Limb (tissue), 2 donors: ENCODE results near the gene JPT2.
A peak's percentile ranks its signal among the peaks of the same experiment; 100 is the strongest.

Experiments used
- DNase-seq, 2 donors: peaks; one replicate each; pipeline ENCODE4 v3.0.0-alpha.2; 2016; ENCODE audit errors: extremely low spot score in 2 of 2

JPT2 gene

DNA sequence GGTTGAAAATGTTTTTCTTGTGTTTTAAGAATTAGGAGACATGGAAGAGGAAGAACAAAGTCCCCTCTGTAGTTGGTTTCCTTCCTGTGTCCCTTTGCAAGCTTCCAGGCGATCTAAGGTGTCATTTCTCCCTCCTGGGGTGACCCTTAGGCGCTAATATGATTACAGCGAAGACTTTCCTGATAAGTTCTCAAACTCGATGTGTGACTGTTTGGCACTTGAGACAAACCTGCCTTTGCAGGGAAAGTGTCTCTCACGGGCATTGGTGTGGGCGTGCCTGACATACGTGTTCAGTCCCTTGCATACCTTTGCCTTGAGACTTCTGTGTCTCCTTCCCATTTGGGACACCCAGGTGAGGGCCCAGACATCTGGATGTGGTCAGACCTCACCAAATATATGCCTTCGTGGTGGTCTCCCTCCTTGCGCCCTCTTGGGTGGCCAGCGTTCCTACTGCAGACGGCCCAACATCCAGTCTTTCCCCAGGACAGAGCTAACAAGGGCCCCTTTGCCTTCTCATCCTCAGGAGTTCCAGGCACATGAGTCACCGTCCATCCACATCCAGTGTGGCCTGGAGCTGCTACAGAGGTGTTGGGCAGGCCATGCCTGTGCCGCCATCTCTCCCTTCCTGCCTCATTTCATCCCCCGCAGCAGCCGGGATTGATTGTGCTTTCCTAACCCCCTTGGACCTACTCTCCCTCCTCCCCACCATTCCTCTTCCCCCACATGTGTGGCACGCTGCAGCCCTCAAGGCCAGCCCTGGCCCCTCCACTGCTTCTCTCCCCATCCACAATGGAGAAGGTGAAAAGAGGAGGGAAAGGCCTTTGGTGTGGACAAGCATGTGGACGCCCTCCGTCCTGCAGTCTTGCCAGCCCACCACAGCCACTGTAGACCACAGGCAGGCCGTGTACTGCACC, 3.1 kb upstream of the JPT2 start:
- no peak for DNase-seq

DNA sequence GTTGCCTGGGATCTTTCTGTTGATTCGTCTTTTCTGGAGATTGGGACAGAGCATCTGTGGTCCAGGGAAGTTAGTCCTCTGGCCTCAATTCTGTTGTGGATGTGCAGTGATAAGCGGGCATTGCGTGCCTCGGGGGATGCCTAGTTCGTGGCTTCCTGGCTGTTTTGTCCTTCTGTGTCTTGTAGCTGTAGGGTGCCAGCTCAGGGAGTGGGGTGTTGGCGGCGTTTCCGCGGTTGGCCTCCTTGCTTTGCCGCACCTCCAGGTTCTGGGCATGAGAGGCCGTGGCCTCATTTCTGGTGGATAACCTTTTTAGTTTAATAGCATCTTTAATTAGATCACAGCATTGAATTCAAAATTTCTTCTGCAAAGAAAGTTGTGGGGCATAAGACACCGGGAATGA, 1.4 kb upstream of the JPT2 start:
- no peak for DNase-seq

DNA sequence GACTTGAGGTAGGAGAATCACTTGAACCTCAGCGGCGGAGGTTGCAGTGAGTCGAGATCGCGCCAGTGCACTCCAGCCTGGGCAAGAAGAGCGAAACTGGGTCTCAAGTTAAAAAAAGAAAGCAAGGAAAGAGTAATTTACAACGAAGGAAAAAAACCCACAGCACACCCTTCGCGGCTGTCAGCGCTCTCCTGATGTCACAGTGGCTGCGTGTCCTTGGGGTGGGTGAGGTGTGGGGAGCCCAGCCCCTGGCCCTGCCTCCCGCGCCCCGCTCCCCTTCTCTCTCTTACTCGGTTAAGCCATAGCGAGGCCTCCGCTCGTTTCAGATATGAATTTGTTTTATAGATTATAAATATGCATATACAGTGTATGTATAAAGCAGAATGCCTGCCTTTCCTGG, 740 bp upstream of the JPT2 start:
- no peak for DNase-seq

DNA sequence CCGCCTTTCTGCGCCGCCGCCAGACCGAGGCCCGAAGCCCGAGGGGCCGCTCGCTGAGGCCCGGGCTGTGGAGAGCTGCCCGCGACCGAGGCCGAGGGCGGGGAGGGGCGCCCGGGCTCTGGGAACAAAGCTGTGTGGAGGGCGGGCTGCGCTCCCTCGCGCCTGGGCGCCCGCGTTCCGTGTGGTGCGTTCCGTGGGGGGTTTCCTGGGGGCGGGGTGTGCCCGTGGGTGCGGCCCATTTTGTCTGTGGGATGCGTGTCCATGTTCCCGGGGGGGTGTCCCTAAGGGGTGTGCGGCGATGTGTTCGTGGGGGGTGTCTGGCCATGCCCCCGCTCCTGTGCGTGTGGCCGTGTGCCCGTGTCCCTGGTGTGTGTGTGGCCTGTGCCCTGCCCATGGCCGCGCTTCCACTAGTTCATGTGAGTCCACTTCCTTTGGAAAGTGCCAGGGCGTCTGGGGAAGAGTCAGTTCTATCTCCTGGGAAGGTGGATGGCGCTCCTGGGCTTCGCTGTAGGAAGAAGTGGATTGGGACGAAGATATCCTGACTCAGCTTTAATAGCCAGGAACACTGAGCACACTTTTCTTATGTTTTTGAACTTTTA, 520 bp downstream of the JPT2 start:
- DNase-seq: no peak

DNA sequence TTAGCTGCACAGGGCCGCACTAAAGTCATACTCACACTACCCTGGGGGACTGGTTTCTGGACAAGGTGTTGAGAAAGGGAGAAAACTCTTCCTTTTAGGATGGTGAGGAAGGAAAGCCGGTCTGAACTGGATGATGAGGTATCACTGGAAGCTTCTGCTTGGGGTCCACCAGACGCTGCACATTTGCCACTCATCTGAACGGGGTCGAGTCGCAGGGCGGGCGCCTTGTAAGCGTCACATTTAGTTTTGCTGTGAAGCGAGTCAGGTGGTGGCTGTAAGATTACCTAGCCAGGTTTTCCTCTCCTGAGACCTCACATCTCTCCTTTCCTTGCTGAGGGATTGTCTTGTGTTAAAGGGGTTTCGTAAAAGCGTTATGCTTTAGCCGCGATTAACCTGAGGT, 2.3 kb downstream of the JPT2 start:
- DNase-seq: no peak

DNA sequence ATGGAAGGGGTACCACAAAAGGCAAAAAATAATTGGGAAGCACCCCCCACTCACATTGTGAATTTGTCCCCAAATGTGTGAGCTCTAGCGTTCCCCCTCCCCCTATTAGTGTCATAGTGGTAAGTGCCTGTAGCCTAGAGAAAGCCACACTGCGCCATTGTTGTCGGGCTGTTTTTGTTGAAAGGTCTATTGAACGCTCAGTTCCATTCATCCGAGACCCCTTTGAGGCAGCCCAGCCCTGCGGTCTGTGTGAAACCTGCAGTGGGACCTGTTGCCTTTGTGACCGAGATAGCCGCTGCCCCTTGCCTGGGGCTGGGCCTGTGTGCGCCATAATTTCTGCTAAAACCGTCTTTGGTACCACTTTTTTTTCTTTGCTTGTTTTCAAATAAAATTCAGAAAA, 3.0 kb downstream of the JPT2 start:
- DNase-seq: no peak

DNA sequence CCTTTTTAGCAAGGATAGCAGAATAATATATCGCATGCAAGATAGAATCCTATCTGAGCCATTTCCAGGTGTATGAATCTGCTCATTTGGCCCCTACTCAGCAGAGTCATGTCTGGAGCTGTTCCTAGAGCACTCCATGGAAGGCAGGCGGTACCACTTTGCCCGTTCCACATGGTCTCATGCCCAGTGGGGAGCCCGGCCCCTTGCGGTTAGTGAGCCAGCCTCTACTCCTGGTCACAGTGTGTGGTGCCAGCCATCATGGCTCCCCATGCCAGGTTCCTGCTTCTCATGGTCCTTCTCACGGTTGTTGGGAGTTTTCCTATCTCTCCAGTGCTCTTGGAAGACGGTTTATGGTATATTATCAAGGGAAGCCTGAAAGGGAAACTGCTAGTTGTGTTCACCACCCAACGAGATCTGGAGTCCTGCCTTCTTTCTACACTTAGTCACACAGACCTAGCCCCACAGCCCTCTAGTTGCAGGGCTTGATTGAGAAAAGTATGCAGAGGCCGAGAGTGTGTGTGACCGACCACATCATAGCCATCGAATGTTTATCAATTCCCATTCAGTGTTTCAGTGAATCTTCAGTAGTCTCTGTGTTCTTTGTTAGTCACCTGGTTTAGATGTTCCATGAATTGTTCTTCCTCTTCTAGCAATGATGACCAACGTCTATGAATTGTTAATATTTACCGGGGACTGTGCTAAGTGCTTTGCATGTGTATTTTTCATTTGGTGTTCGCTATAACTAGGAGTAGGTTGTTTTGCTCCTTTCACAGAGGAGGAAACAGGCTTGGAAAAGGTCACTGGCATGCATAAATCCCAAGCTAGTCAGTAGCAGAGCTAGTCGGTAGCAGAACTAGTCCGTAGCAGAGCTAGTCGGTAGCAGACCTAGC, 9.6 kb downstream of the JPT2 start:
- DNase-seq: no peak

DNA sequence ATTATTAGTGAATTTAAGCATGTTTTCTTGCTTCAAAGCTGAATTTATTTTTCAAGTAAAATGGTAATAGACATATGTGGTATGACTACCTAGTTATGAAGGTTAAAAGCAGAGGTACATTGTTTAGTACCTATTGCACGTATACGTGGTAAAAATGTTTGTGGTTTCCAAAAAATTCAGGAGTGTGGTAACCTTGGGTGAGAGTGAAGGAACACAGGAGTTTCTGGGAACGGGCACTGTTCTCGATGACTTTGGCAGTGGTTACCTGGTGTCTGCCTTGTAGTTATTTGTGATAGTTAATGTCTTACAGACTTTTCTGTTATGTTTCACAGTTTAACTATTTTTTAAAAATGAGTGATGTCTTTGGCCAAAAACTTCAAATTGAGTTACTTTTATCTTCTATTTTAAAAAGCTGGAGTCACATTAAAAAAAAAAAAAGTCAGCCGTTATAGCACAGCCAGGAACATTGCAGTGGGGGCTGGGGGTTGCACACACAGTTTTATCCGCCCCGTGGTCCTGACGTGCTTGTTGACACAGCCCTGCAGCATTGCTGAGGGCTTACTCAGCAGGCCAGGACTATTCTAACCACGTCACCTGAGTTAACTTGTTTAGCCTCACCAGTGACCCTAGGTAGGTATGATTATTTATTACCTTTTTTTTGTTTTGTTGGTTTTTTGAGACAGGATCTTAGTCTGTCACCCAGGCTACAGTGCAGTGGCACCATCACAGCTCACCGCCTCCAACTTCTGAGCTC, 10.9 kb downstream of the JPT2 start:
- no peak for DNase-seq

DNA sequence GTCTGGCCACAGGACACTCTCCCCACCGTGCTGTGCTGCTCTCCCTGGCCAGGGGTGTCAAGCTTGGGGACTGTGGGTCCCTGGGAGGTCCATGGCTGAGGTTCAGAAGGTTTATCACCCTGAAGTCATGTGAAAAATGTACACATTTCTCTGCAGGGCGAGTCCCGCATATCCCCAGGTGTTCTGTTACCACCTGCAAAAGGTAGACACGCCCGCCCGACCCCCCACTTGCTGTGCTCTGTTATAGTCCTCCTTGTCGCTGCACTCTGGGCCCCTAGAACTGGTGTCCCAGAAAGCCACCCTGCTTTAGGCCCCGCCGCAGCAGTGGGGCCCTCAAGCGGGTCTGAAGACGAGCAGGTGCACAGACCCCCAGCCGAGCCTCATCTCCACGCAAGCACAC, 11.8 kb downstream of the JPT2 start:
- no peak for DNase-seq

DNA sequence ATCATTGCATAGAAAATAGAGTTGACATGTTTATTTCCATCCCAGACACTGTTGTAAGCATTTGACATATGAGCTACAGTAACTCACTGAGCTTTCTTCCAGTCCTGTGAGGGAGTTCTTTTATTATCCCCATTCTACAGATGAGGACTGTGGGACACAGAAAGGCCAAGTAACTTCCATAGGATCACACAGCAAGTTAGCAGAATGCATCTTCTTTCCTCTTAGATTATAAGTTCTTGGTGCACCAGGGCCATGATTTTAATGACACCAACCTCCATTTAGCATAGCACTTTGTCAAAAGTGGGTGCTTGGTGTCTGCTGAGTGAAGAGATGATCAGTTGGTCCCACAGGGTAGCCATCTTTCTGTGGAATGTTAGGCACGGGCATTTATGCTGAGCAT, 12.7 kb downstream of the JPT2 start:
- no peak for DNase-seq

DNA sequence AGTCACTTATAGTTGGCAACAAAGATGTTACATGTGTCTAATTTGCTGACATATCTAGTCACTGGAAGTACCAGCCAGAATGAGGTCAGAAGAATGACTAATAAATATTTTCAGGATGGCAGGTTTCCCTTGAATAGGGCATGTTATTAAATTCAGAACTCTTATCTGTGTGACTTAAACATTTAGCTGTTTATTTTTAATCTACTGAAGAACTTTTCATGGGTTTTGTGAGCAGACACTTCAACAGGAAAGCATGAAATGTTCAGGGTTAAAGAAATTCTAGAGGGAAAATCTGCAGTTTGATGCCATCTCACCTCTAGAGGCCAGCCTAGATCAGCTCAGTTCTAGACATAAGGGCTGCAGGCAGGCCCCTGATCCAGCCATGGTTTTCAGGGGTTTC, 13.2 kb downstream of the JPT2 start:
- DNase-seq: no peak

DNA sequence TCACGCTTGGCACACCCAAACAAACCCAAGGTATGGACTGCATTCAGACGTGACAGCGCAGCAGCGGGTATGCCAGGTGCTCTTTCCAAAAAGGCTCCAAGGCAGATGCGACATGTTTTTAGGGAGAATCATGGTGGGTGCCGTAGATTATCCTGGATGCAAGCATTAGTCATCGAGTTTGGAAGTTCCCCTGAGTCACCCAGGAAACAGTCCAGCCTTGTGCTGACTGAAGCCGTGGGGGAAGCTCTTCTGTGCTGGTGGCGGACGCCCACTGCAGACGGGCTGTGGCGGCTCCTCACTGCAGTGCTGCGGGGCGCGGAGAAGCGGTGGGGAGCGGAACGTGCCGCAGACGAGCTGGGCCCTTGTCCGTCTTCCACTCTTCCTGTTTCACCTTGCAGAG, 13.9 kb downstream of the JPT2 start:
- no peak for DNase-seq

DNA sequence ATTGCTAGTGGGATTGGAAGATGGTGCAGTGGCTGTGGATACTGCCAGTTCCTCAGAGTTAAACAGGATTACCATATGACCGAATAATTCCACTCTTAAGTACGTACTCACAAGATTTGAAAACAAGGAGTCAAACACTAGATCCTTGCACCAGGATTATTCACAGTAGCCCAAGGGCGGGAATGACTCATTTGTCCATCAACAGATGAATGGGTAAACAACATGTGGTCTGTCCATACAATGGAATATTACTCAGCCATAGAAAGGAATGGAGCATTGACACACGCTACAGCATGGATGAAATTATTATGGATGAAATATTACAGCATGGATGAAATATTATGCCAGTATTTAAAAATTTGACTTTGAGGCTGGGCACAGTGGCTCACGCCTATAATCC, 18.8 kb downstream of the JPT2 start:
- no peak for DNase-seq

DNA sequence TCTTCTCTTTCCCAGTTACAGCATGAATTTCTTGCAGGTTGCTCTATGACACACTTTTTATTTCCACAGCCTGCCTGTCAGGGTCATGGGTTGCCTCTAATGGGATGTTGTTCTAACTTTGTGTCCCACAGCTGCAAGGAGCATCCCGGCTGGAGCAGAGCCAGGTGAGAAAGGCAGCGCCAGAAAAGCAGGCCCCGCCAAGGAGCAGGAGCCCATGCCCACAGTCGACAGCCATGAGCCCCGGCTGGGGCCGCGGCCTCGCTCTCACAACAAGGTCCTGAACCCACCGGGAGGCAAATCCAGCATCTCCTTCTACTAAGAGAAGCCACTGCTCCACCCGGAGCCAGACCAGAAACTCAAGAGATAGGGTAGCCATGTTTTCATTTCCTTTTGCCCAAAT, 20.6 kb downstream of the JPT2 start:
- no peak for DNase-seq

DNA sequence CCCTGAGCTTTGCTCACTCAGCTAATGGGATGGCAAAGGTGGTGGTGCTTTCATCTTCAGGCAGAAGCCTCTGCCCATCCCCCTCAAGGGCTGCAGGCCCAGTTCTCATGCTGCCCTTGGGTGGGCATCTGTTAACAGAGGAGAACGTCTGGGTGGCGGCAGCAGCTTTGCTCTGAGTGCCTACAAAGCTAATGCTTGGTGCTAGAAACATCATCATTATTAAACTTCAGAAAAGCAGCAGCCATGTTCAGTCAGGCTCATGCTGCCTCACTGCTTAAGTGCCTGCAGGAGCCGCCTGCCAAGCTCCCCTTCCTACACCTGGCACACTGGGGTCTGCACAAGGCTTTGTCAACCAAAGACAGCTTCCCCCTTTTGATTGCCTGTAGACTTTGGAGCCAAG, 22.2 kb downstream of the JPT2 start:
- DNase-seq: no peak

DNA sequence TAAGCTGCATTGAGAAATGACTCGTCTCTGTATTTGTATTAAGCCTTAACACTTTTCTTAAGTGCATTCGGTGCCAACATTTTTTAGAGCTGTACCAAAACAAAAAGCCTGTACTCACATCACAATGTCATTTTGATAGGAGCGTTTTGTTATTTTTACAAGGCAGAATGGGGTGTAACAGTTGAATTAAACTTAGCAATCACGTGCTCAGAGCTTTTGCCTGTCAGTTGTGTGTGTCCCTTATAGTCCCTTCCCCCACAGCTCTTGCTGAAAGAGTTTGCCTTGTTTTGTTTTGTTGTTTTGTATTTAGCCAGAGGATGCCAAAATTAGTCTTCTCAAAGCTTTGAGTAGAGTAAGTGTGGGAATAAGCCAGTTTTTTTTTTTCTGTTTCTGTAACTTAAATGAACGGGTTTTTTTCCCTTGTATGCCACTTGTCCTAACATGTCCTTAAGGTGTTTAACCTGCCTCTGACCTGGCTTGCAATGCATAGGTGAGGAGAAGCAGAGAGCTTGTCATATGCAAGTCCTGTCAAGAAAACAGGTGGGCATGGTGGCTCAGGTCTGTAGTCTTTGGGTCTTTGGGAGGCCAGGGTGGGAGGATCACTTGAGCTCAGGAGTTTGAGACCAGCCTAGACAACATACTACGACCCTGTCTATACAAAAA, 23.3 kb downstream of the JPT2 start:
- DNase-seq: no peak

DNA sequence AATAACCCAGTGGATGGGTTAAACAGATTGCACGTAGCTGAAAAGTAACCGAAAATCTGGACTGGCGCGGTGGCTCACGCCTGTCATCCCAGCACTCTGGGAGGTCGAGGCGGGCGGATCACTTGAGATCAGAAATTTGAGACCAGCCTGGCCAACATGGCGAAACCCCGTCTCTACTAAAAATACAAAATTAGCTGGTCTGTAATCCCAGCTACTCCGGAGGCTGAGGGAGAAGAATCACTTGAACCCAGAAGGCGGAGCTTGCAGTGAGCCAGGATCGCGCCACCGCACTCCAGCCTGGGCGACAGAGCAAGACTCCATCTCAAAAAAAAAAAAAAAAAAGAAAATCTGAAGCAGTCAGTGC, 27.2 kb downstream of the JPT2 start:
- DNase-seq: peak in 1 of 2 donors; percentile 42

DNA sequence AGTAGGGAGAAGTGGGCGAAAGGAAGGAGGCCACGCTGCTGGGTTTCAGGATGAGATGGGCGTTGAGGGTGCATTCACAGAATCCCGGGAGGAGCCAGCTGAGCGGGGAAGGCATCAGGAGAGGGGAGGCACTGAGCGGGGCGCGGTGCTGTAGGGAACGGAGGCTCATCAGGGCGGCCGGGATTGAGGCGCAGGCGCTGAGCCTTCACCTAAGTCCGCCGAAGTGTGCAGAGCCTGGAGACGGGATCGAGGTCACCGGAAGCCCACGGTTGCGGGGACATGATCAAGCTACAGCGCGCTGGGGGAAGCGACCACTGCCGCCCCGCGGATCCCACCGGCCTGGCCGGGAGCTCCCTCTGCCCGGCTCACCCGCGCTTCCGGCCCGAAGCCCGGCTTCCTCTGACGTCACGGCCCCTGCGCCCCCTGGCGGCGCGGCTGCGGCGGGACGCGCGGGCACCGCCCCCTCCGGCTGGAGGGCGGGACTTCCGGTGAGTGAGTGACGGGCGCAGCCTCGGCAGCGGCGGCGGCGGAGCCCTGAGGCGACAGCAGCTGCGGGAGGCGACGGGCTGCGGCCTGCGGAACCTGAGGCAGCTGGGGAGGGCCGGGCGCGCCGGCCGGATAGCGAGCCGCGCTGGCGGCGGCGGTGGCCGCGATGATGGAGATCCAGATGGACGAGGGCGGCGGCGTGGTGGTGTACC, 27.8 kb downstream of the JPT2 start, which contains the start of gene MAPK8IP3:
MAPK8IP3 (plus strand) TSS at position 508 of the 698 bp plus-strand sequence; CDS start at position 653, 145 bp downstream.
- peak; percentile 91 to 99 for DNase-seq

DNA sequence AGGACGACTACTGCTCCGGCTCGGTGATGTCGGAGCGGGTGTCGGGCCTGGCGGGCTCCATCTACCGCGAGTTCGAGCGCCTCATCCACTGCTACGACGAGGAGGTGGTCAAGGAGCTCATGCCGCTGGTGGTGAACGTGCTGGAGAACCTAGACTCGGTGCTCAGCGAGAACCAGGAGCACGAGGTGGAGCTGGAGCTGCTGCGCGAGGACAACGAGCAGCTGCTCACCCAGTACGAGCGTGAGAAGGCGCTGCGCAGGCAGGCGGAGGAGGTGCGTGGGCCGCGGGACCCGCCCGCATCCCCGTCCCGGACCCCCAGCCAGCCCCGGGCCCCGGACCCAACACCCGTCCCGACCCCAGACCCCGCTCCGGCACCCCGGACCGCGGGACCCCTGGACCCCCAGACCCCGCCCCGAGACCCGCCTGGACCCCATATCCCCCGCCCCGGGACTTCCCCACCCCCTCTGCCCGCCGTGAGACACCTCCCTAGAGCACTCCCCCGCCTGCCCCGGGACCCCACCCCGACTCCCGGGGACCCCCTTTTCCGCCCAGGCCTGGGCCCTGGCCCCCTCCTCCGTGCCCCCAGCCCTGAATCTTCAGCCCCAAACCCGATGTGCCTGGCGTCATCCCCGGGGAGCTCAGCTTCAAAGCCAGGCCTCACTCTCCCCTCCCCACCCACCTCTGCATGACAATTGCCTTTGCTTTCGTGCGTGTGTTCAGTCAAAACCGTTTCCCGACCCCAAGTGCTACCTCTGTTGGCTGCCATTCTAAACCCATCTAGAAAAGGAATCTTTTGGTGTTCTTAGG, 28.5 kb downstream of the JPT2 start:
- peak in 1 of 2 donors; percentile 51 for DNase-seq
